ENCODE measurements around the gene STAP1.

DNA sequence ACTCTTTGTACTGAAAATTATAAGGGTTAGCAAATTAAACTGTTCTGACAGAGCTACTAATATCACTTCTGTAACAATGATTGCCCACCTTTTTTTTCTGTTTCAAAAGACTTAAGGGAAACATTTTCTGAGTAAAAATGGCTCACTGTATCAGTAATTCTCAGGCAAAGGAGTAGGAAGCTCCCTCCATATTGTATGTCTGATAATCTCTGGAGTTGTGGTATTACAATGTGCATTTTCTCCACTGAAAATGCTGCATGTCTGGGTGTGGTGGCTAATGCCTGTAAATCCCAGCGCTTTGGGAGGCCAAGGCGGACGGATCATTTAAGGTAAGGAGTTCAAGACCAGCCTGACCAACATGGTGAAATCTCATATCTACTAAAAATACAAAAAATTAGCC, 4.4 kb upstream of the STAP1 start:
- TF ChIP-seq CTCF (IDR thresholded peaks at IDR 0.05; ENCODE audit: low read depth, low read length, missing input control) = no peak
- TF ChIP-seq EGR1 (IDR thresholded peaks at IDR 0.05; ENCODE audit: low read depth in 2 of 2) = no peak
- TF ChIP-seq RAD21 (IDR thresholded peaks at IDR 0.05) = no peak
- no peak for TF ChIP-seq TAF1 (conservative IDR thresholded peaks at IDR 0.05)
- TF ChIP-seq SP1 (IDR thresholded peaks at IDR 0.05) = no peak
- TF ChIP-seq MAX (IDR thresholded peaks at IDR 0.05) = no peak
- no peak for TF ChIP-seq RXRA (IDR thresholded peaks at IDR 0.05)
- no peak for TF ChIP-seq FOXA1 (IDR thresholded peaks at IDR 0.05)
- no peak for TF ChIP-seq NR2F2 (IDR thresholded peaks at IDR 0.05)
- no peak for TF ChIP-seq JUND (IDR thresholded peaks at IDR 0.05)
- TF ChIP-seq, protein P1, sequence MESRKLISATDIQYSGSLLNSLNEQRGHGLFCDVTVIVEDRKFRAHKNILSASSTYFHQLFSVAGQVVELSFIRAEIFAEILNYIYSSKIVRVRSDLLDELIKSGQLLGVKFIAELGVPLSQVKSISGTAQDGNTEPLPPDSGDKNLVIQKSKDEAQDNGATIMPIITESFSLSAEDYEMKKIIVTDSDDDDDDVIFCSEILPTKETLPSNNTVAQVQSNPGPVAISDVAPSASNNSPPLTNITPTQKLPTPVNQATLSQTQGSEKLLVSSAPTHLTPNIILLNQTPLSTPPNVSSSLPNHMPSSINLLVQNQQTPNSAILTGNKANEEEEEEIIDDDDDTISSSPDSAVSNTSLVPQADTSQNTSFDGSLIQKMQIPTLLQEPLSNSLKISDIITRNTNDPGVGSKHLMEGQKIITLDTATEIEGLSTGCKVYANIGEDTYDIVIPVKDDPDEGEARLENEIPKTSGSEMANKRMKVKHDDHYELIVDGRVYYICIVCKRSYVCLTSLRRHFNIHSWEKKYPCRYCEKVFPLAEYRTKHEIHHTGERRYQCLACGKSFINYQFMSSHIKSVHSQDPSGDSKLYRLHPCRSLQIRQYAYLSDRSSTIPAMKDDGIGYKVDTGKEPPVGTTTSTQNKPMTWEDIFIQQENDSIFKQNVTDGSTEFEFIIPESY (IDR thresholded peaks at IDR 0.05) = no peak
- TF ChIP-seq REST (IDR thresholded peaks at IDR 0.05) = no peak
